NT2/D1 (cell line): Measurements from ENCODE around the gene PRICKLE3.

Experiments used
- DNase-seq: peaks from one replicate; pipeline ENCODE4 v3.0.0-alpha.2; 2011; ENCODE audit warnings: low read depth, low spot score
- H3K27me3 ChIP-seq: 2 replicates; pipeline ENCODE4 v1.6.0; 2011; ENCODE audit warnings: mild to moderate bottlenecking; ENCODE audit not compliant: insufficient read length, insufficient read depth
- H3K36me3 ChIP-seq: 2 replicates; pipeline ENCODE4 v1.6.1; 2011; ENCODE audit warnings: mild to moderate bottlenecking, low read length, mixed read lengths; ENCODE audit not compliant: insufficient read depth, insufficient read length
- H3K4me1 ChIP-seq: 2 replicates; pipeline ENCODE4 v1.5.1; 2011; ENCODE audit not compliant: insufficient read depth, insufficient read length
- H3K4me3 ChIP-seq: 2 replicates; pipeline ENCODE4 v1.5.1; 2011; ENCODE audit warnings: low read depth; ENCODE audit not compliant: insufficient read length
- H3K9ac ChIP-seq: 2 replicates; pipeline ENCODE4 v1.6.0; 2011; ENCODE audit warnings: low read depth; ENCODE audit not compliant: insufficient read length
- H3K9me3 ChIP-seq: 2 replicates; pipeline ENCODE4 v1.5.1; 2011; ENCODE audit warnings: mild to moderate bottlenecking, low read length; ENCODE audit not compliant: insufficient read depth
- SUZ12 ChIP-seq: IDR thresholded peaks from 2 replicates; pipeline ENCODE4 v1.6.1; 2011; ENCODE audit not compliant: insufficient read length, insufficient read depth; ENCODE audit errors: extremely low read depth
- YY1 ChIP-seq: IDR thresholded peaks from 2 replicates; pipeline ENCODE4 v1.6.1; 2011; ENCODE audit not compliant: insufficient read length, insufficient read depth
- ZNF274 ChIP-seq: IDR thresholded peaks from 2 replicates; pipeline ENCODE4 v1.6.1; 2011; ENCODE audit warnings: mild to moderate bottlenecking, low read depth, low read length

The PRICKLE3 gene

GRCh38 chrX:49212861-49213260 is 26.7 kb upstream of the PRICKLE3 start:
- TF ChIP-seq ZNF274 = no peak
- TF ChIP-seq YY1 = no peak
- no peak for TF ChIP-seq SUZ12
- Histone ChIP-seq H3K27me3 (no peaks in the 10 kb centered on the region), H3K9ac (no peak overlapping the region), H3K9me3 (no peaks in the 10 kb centered on the region), H3K36me3 (no peaks in the 10 kb centered on the region), H3K4me3 (no peak overlapping the region), H3K4me1 (peaks cover 2% of the 10 kb centered on the region)
- no peak for DNase-seq

GRCh38 chrX:49212209-49212608 is 26.0 kb upstream of the PRICKLE3 start:
- H3K4me1 ChIP-seq = peaks cover 2% of the 10 kb centered on the region

GRCh38 chrX:49211074-49211473 is 24.9 kb upstream of the PRICKLE3 start:
- Histone ChIP-seq H3K4me1 (peaks cover 2% of the 10 kb centered on the region), H3K27me3 (no peaks in the 10 kb centered on the region), H3K9ac (no peak overlapping the region), H3K9me3 (no peaks in the 10 kb centered on the region), H3K36me3 (no peaks in the 10 kb centered on the region), H3K4me3 (no peak overlapping the region)
- DNase-seq = no peak
- no peak for TF ChIP-seq YY1
- TF ChIP-seq SUZ12 = no peak
- no peak for TF ChIP-seq ZNF274

More at GRCh38 chrX:49212209-49212608, 26.0 kb upstream of the PRICKLE3 start:
- no peaks in the 10 kb centered on the region for H3K9me3 ChIP-seq
- TF ChIP-seq YY1 (no peak), ZNF274 (no peak), SUZ12 (no peak)
- no peak overlapping the region for H3K9ac ChIP-seq
- DNase-seq = no peak
- no peaks in the 10 kb centered on the region for H3K27me3 ChIP-seq
- no peaks in the 10 kb centered on the region for H3K36me3 ChIP-seq
- H3K4me3 ChIP-seq = no peak overlapping the region

- no peak for TF ChIP-seq ZNF274
- TF ChIP-seq YY1 = no peak
- no peak for TF ChIP-seq SUZ12
- Histone ChIP-seq H3K27me3 (no peaks in the 10 kb centered on the region), H3K4me3 (no peak overlapping the region), H3K36me3 (no peaks in the 10 kb centered on the region), H3K4me1 (peaks cover 4% of the 10 kb centered on the region), H3K9ac (no peak overlapping the region), H3K9me3 (no peaks in the 10 kb centered on the region)
- no peak for DNase-seq
Measured at GRCh38 chrX:49210406-49210805, 24.2 kb upstream of the PRICKLE3 start.

- no peak for DNase-seq
Measured at GRCh38 chrX:49209434-49210251, 23.5 kb upstream of the PRICKLE3 start.

GRCh38 chrX:49208399-49208798 is 22.2 kb upstream of the PRICKLE3 start:
- no peak overlapping the region for H3K9ac ChIP-seq
- H3K4me3 ChIP-seq = no peak overlapping the region
- no peaks in the 10 kb centered on the region for H3K36me3 ChIP-seq
- peaks cover 11% of the 10 kb centered on the region for H3K4me1 ChIP-seq
- DNase-seq = no peak
- no peaks in the 10 kb centered on the region for H3K9me3 ChIP-seq
- no peaks in the 10 kb centered on the region for H3K27me3 ChIP-seq
- TF ChIP-seq YY1 (no peak), ZNF274 (no peak), SUZ12 (no peak)

More at GRCh38 chrX:49209434-49210251, 23.5 kb upstream of the PRICKLE3 start:
- H3K9me3 ChIP-seq = no peaks in the 10 kb centered on the region
- no peaks in the 10 kb centered on the region for H3K27me3 ChIP-seq
- no peak overlapping the region for H3K9ac ChIP-seq
- H3K4me1 ChIP-seq = peaks cover 11% of the 10 kb centered on the region
- H3K36me3 ChIP-seq = no peaks in the 10 kb centered on the region
- H3K4me3 ChIP-seq = no peak overlapping the region
- TF ChIP-seq YY1 (no peak), ZNF274 (no peak), SUZ12 (no peak)

GRCh38 chrX:49206543-49206942 is 20.4 kb upstream of the PRICKLE3 start:
- H3K4me1 ChIP-seq = peaks cover 11% of the 10 kb centered on the region
- TF ChIP-seq ZNF274 (no peak), SUZ12 (no peak), YY1 (no peak)
- H3K36me3 ChIP-seq = no peaks in the 10 kb centered on the region
- no peaks in the 10 kb centered on the region for H3K9me3 ChIP-seq
- H3K27me3 ChIP-seq = no peaks in the 10 kb centered on the region
- no peak overlapping the region for H3K9ac ChIP-seq
- no peak for DNase-seq
- H3K4me3 ChIP-seq = no peak overlapping the region
